OCI-LY1 (cell line): ENCODE measurements around the gene CYB561.
A peak's percentile ranks its signal among the peaks of the same experiment; 100 is the strongest.

Experiments
- H2AFZ ChIP-seq: fragments of 200-600 bp; sonication (generic), shearing (Covaris generic); 2 replicates; pipeline ENCODE4 v1.6.0; 2014; ENCODE audit warnings: antibody characterized with exemption, mild to moderate bottlenecking, low read length
- H3F3A ChIP-seq: fragments of 200-600 bp; sonication (generic), shearing (Covaris generic); 2 replicates; pipeline ENCODE4 v1.6.0; 2014; ENCODE audit warnings: mild to moderate bottlenecking, antibody characterized with exemption, low read length, moderate library complexity; ENCODE audit not compliant: insufficient read depth
- H3K27ac ChIP-seq: fragments of 200-600 bp; sonication (generic); 2 replicates; pipeline ENCODE4 v1.5.1; 2014; ENCODE audit warnings: low read length, mixed run types, mild to moderate bottlenecking, low read depth; ENCODE audit not compliant: poor library complexity, severe bottlenecking
- H3K27me3 ChIP-seq: fragments of 200-600 bp; sonication (generic); 2 replicates; pipeline ENCODE4 v1.6.0; 2014; ENCODE audit warnings: antibody characterized with exemption, mild to moderate bottlenecking, low read length, moderate library complexity; ENCODE audit not compliant: insufficient read depth
- H3K36me3 ChIP-seq: fragments of 200-600 bp; sonication (generic); 2 replicates; pipeline ENCODE4 v1.6.1; 2014; ENCODE audit warnings: mild to moderate bottlenecking, antibody characterized with exemption, low read length, moderate library complexity, mixed read lengths; ENCODE audit not compliant: insufficient read depth
- H3K4me1 ChIP-seq: fragments of 200-600 bp; sonication (generic); 2 replicates; pipeline ENCODE4 v1.5.1; 2014; ENCODE audit warnings: mild to moderate bottlenecking, low read length, moderate library complexity; ENCODE audit not compliant: insufficient read depth, severe bottlenecking
- H3K4me2 ChIP-seq: fragments of 200-600 bp; sonication (generic), shearing (Covaris generic); 2 replicates; pipeline ENCODE4 v1.6.1; 2014; ENCODE audit warnings: low read length
- H3K4me3 ChIP-seq: fragments of 200-600 bp; sonication (generic); 2 replicates; pipeline ENCODE4 v1.5.1; 2014; ENCODE audit warnings: low read length, low read depth, mild to moderate bottlenecking, mixed read lengths; ENCODE audit not compliant: poor library complexity, severe bottlenecking
- H3K79me2 ChIP-seq: fragments of 200-600 bp; shearing (Covaris generic); 2 replicates; pipeline ENCODE4 v1.6.1; 2016; ENCODE audit warnings: mixed run types, low read length, mixed read lengths; ENCODE audit not compliant: insufficient read depth
- H3K9ac ChIP-seq: fragments of 200-600 bp; sonication (generic), shearing (Covaris generic); 2 replicates; pipeline ENCODE4 v1.6.1; 2014; ENCODE audit warnings: mild to moderate bottlenecking, low read length, mixed read lengths
- H3K9me2 ChIP-seq: fragments of 200-600 bp; sonication (generic), shearing (Covaris generic); 2 replicates; pipeline ENCODE4 v1.6.1; 2014; ENCODE audit warnings: low read depth, mild to moderate bottlenecking, low read length, mixed read lengths
- H3K9me3 ChIP-seq: fragments of 200-600 bp; shearing (Covaris generic); 2 replicates; pipeline ENCODE4 v1.6.1; 2014; ENCODE audit warnings: low read length, mixed read lengths
- H4K20me1 ChIP-seq: fragments of 200-600 bp; sonication (generic), shearing (Covaris generic); 2 replicates; pipeline ENCODE4 v1.6.0; 2016; ENCODE audit warnings: mild to moderate bottlenecking, low read length; ENCODE audit not compliant: insufficient read depth
- CTCF ChIP-seq: fragments of 200-600 bp; sonication (generic), shearing (Covaris generic); IDR thresholded peaks from 2 replicates; pipeline ENCODE4 v1.5.1; 2017; ENCODE audit warnings: mild to moderate bottlenecking, antibody characterized with exemption, low read length, moderate library complexity, mixed read lengths
- EZH2 ChIP-seq: fragments of 200-600 bp; sonication (generic), shearing (Covaris generic); IDR thresholded peaks from 2 replicates; pipeline ENCODE4 v1.8.0; 2017; ENCODE audit warnings: borderline replicate concordance, mixed run types, mild to moderate bottlenecking, antibody characterized with exemption, low read length, moderate library complexity, mixed read lengths

Gene CYB561

GRCh38 chr17:63436523-63437110, 9.5 kb downstream of the CYB561 start:
- H2AFZ ChIP-seq: no peak overlapping the region
- TF ChIP-seq CTCF (no peak), EZH2 (no peak)
- H3K27ac ChIP-seq: no peak overlapping the region
- no peak overlapping the region for H3K9ac ChIP-seq
- H3K9me3 ChIP-seq: no peaks in the 10 kb centered on the region
- H3K79me2 ChIP-seq: no peaks in the 10 kb centered on the region
- H3K4me2 ChIP-seq: no peak overlapping the region
- no peaks in the 10 kb centered on the region for H3K4me1 ChIP-seq
- H4K20me1 ChIP-seq: no peaks in the 10 kb centered on the region
- H3K27me3 ChIP-seq: no peaks in the 10 kb centered on the region; the same call in 1 of the 2 replicates
- no peaks in the 10 kb centered on the region for H3F3A ChIP-seq
- H3K4me3 ChIP-seq: no peak overlapping the region
- H3K9me2 ChIP-seq: no peaks in the 10 kb centered on the region
- no peaks in the 10 kb centered on the region for H3K36me3 ChIP-seq

- Histone ChIP-seq H3F3A (no peaks in the 10 kb centered on the region), H3K4me2 (no peak overlapping the region), H3K4me1 (no peaks in the 10 kb centered on the region), H2AFZ (no peak overlapping the region), H3K36me3 (no peaks in the 10 kb centered on the region), H3K9ac (no peak overlapping the region), H3K79me2 (no peaks in the 10 kb centered on the region), H3K27ac (no peak overlapping the region), H4K20me1 (no peaks in the 10 kb centered on the region), H3K4me3 (no peak overlapping the region), H3K9me2 (no peaks in the 10 kb centered on the region), H3K27me3 (no peaks in the 10 kb centered on the region; the same call in 1 of the 2 replicates), H3K9me3 (no peaks in the 10 kb centered on the region)
- TF ChIP-seq CTCF (peak; percentile 42; the same call in 1 of the 2 replicates), EZH2 (no peak)
Measured at GRCh38 chr17:63435681-63436522, 10.2 kb downstream of the CYB561 start.

- Histone ChIP-seq H3K27ac (no peak overlapping the region), H3K4me2 (no peak overlapping the region), H3K4me1 (no peaks in the 10 kb centered on the region), H3K36me3 (no peaks in the 10 kb centered on the region), H3K79me2 (no peaks in the 10 kb centered on the region), H4K20me1 (no peaks in the 10 kb centered on the region), H3K9me3 (no peaks in the 10 kb centered on the region), H3K4me3 (no peak overlapping the region), H3K9ac (no peak overlapping the region), H2AFZ (no peak overlapping the region), H3K9me2 (no peaks in the 10 kb centered on the region), H3K27me3 (no peaks in the 10 kb centered on the region; the same call in 1 of the 2 replicates), H3F3A (no peaks in the 10 kb centered on the region)
- TF ChIP-seq CTCF (peak; percentile 18; the same call in 1 of the 2 replicates), EZH2 (no peak)
Measured at GRCh38 chr17:63434951-63435571, 11.0 kb downstream of the CYB561 start.
